ENCODE measurements around the gene GATC.
"Not testable (repeated sequence)": the region's sequence is repeated elsewhere in the genome, so short reads cannot be mapped to it uniquely, and the experiment has no call there.

GATC gene

DNA sequence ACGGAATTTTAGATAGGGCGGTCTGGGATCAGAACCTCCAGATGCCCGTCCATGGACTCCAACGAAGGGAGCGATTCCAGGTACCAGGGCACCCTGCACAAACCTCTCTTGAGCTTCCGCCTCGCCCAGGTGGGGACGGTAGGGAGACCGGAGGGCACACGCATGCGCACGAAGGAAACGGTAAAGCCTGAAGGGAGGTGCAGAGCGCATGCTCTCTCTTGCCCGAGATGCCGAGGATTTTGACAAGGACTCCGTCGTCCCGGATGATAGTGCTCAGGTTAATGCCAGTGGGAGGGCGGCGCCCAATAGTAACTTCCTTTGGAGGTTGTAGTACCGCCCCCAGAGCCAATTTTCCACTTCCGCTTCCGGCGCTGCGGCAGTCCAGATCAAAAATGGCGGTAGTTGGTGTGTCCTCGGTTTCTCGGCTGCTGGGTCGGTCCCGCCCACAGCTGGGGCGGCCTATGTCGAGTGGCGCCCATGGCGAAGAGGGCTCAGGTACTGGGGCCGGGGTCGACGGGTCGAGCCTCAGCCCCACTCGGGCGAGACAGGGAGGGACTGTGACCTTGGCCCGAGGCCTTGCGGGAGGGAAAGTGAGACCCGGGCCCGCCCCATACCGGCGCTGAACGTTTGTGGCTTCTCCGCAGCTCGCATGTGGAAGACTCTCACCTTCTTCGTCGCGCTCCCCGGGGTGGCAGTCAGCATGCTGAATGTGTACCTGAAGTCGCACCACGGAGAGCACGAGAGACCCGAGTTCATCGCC, 8.3 kb upstream of the GATC start, which contains the start of gene COX6A1:
Gene COX6A1, plus strand, starts transcription at position 379 of the 760 bp plus-strand sequence. Its CDS starts 14 bp downstream, at position 393.
- DNase-seq = peak; percentile 99

DNA sequence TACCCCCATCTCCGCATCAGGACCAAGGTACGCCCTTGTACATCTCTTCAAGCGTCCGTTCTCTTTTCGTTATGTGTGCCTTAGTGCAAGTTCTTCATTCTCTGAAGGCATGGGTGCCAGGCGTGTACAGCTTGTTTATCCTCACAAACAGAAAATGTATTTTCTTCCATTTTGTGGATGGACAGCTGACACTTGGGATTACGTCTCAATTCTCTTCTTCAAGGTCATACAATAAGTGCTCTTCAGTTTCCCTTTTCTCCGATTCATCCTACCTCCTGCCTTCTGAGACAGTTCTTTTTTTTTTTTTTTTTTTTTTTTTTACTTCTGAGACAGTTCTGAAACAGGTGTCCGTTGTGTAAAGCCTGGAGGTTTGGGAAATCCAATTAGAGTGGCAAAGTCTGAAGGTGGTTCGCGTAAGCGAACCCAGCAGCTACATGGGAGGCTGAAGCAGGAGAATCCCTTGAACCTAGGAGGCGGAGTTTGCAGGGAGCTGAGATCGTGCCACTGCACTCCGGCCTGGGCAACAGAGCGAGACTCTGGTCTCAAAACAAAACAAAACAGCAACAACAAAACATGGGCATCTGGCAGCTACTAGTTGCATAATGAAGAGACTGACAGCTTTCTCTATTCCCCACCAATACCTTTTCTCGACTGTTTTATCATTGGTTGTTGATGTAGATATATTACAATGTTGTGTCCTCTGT, 7.6 kb upstream of the GATC start:
- no peak for DNase-seq

DNA sequence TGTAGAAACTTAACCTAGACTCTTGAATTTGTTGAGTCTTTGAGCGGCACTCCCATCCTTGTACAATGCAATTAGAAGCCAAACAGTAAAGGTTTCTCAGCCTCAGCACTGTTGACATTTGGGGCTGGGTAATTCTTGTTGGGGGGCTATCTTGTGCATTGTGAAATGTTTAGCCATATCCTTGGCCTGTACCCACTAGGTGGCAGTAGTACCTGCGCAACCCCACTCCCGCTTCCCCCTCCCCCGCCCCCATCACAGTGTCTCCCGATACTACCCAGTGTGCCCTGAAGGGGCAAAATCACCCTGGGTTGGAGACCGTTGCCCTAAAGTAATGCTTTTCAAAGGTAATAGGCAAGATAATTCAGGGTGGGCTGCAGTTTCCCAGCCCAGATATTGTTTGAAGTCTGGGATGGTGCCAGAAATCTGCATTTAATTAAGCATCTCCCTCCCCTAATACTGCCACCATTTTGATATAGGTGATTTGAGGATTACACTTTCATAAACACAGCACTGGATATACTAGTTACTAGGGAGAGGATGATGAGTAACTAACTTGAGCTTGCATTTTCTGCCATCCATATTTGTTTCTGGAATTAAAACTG, 6.5 kb upstream of the GATC start:
- DNase-seq = peak; percentile 84

- DNase-seq = no peak
These were observed 1.6 kb upstream of the GATC start for GRCh38 chr12:120444676-120445075.

DNA sequence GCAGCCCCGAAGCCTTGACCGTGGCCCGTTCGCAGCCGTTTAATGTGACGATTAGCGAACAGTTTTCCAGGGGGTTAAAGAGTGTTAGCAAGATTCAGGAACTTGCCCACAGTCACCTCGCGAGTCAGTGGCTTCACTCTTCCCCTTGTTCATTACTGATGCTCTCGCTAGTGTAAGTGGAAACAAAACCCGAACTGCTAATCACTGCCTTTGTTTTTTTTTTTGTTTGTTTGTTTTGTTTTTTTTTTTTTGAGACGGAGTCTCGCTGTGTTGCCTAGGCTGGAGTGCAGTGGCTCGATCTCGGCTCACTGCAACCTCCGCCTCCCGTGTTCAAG, 567 bp downstream of the GATC start:
- DNase-seq = not testable (repeated sequence)

GRCh38 chr12:120447992-120448391, 1.7 kb downstream of the GATC start:
- DNase-seq = no peak

GRCh38 chr12:120452524-120452923, 6.3 kb downstream of the GATC start:
- not testable (repeated sequence) for DNase-seq

DNA sequence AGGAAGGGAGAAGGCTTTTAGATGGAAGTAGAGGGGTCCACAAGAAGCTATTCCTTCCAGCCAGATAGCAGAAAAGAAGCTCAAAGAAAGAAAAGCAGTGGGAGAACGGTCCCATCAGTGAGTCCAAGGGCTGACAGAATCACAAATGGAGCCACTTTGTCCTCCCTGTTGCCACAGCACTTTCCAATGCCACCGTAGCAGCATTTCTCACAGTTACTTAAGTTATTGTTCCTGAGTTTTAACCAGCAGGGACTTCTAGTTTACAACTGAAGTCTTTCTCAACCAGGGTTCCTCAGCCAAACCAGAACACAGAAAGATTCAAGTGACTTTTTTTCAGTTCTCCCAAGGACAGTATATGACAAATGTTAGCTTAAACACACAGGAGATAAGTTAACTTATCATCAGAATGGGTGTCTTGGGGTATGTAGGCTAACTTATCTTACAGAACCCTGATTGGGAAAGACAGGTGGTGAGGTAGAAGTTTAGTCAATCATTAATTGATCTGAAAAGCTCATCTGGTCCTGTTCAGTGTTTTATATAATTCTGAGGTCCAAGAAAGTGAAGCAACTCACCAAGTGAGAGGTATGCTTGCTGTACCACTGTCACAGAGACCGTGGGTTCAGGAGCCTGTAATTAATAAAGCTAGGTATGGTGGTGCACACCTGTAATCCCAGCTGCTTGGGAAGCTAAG, 7.0 kb downstream of the GATC start:
- no peak for DNase-seq

DNA sequence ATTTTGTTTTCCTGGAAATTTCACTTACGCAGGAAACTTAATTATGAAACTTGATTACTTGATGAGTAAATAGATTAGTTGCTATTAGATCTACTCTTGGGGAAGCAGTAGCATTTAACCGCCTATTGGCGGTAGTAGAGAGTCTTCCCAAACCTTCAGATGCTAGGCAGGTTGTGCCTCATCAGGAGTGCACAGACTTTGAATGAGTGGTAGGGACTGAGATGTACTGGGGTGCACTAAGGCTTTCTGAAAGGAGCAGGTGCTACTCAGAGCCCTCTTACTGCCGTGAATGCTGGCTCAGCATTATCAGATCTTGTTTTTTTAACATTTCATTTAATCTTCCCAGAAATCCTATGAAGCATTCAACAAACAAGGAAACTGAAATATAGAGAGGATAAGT, 7.7 kb downstream of the GATC start:
- DNase-seq = peak; percentile 29

DNA sequence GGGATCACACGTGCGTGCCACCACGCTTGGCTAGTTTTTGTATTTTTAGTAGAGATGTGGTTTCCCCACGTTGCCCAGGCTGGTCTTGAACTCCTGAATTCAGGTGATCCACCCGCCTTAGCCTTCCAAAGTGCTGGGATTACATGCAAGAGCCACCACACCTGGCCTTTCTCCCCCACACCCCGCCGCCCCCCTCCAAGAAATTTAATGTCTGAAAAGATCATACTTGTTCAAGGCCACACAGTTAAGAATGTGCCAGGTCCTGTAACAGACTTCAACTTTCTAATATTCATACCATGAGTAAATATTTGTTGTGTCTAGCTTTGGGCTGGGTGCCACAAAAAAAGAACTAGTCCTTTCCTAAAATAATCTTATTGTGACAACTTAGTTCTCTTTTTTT, 9.1 kb downstream of the GATC start:
- no peak for DNase-seq

GRCh38 chr12:120457133-120457532, 10.9 kb downstream of the GATC start:
- no peak for DNase-seq

DNA sequence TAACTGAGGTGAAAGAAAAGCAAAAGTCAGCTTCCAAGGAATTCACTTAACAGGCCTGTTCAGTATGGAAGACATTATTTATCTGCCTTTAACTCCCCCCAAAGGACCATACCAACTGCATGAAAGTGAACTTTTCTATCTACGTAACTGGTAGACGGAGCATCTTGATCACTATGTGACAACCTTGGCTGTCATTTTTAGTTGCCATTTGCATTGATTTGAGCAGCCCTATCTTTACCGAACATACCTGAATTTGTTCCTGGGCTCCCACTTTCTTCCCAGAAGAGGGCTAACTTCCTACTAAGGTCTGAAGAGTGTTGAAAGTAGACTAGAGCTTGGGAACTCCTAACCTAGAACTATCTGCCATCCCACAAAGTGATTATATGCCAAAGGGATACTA, 13.9 kb downstream of the GATC start:
- no peak for DNase-seq

GRCh38 chr12:120462099-120462640, 15.9 kb downstream of the GATC start:
- no peak for DNase-seq

GRCh38 chr12:120463712-120464111, 17.5 kb downstream of the GATC start:
- no peak for DNase-seq

DNA sequence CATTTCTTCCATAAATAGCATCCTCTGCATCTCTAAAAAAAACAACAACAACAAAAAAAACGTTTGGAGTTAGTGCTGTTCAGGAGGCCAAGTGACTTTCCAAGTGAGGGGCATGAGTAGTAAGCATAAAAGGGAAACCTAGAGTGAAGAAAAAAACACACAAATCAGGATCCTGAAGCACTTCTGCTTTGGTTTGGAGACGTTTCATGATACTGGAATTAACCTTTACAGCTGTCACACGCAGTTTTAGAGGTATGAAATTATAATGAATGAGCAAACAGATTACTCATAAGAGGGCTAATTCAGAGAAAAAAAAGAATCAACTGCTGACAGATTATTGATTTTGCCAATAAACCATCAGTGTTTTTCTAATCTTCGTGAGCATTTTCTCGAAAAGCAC, 19.5 kb downstream of the GATC start:
- DNase-seq = no peak

DNA sequence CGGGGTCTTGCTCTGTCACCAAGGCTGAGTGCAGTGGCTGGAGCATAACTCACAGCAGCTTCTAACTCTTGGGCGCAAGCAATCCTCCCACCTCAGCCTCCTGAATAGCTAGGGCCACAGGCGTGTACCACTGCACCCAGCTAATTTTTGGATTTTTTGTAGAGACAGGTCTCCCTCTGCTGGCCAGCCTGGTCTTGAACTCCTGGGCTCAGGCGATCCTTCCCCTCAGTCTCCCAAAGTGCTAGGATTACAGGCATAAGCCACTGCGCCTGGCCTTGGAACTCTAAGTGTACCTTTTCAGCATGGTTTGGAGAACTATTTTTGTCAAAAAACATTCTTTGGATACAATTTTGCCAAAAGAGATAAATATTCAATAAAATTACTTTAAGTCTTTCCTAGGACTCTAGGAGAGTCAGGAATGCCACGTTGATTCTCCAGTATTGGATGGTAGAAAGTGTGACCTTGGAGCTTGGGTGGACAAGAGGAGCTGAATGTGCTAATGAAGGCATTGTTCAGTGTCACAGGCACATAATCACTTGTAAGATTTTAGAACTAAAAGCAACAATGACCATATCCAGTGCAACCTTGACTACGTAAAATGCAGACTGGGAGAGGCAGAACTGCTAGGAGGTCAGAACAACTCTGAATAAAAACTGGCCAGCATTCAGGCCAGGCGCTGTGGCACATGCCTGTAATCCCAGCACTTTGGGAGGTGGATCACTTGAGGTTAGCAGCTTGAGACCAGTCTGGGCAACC, 20.5 kb downstream of the GATC start:
- peak; percentile 61 for DNase-seq

- no peak for DNase-seq
These were observed 21.2 kb downstream of the GATC start for GRCh38 chr12:120467439-120467838.

DNA sequence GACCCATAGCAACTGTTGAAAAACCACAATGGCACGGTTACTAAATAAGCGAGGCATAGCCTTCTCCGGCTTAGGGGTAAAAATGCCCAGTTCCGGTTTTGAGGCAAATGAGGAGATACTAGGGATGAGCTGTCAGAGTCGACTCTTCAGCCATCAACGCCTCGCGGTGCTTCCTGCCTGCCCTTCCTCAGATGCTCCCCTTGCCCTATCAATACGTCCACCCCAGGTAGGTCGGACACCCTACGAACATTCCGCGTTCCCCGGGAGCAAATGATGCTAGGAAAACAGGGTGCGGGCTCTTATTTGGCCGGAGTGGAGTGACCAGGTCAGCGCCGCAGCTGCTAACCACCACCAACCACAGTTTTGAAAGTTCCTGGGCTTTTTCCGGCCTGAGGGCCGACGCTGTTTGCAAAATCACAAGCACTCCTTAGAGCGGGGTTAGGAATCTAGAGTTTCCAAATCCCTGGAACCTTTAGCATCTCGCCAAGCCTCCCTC, 22.1 kb downstream of the GATC start:
- peak; percentile 43 for DNase-seq

- peak; percentile 38 for DNase-seq
These were observed 22.7 kb downstream of the GATC start for GRCh38 chr12:120468821-120469449.

GRCh38 chr12:120469450-120470149, 23.4 kb downstream of the GATC start, which contains the start of gene SRSF9:
Gene SRSF9, minus strand, starts transcription at chr12:120469748. Its CDS starts 139 bp downstream, at chr12:120469609.
- DNase-seq = peak; percentile 98

Measured in activated CD4-positive, alpha-beta T cell treated with anti-CD3 and anti-CD28 coated beads for 48 hours (primary cell).